ENCODE results near the gene SLC8A1. TPM values are rescaled to one million over a fixed set of nuclear protein-coding genes. Genes with fewer than 3 reads are reported as not detected.
A peak's percentile ranks its signal among the peaks of the same experiment; 100 is the strongest.

SLC8A1 gene
- total RNA-seq, 2 donors from 2014 or later, result 0.66 to 7.8 TPM

DNA sequence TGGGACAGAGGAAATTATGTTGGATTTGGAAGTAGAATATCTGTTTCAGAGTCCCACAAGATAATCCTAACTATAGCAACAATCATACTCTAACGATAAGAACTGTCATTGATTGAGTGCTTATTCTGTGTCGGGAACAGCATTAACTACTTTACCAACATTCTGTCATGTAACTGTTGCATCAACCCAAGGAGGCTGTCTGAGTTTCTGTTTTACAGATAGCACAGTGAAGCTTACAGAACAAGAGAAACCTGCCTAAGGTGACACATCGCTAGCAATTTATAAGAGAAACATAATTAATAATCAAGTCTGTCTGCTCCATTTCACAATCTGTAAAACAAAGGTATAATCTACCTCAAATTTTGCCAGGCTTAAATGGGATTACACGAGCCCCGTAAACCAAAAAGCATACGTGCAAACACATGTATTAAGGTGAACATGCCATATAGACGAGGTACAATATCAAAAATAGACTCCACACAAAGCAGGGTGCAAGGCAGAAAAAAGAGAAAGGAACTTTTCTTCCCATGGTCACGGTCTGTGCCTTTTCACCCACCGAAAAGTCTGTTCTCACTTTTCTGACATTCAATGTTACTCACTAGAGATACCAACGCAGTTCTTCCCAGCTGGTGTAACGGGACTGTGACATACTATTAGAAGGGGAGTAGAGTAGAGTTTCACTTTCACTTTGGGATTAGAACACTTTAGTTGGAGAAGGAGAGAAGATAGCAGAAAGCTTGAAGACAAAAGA is 37.2 kb upstream of the SLC8A1 start:
- no peak for TF ChIP-seq POLR2A (IDR thresholded peaks at IDR 0.05)
- TF ChIP-seq, protein P1, sequence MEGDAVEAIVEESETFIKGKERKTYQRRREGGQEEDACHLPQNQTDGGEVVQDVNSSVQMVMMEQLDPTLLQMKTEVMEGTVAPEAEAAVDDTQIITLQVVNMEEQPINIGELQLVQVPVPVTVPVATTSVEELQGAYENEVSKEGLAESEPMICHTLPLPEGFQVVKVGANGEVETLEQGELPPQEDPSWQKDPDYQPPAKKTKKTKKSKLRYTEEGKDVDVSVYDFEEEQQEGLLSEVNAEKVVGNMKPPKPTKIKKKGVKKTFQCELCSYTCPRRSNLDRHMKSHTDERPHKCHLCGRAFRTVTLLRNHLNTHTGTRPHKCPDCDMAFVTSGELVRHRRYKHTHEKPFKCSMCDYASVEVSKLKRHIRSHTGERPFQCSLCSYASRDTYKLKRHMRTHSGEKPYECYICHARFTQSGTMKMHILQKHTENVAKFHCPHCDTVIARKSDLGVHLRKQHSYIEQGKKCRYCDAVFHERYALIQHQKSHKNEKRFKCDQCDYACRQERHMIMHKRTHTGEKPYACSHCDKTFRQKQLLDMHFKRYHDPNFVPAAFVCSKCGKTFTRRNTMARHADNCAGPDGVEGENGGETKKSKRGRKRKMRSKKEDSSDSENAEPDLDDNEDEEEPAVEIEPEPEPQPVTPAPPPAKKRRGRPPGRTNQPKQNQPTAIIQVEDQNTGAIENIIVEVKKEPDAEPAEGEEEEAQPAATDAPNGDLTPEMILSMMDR (IDR thresholded peaks at IDR 0.05), result no peak
- no peak overlapping the region for H3K4me3 ChIP-seq
- no peaks in the 10 kb centered on the region for H3K27me3 ChIP-seq
- 45 to 63% methylated on average over 11 of the region's 11 CpGs for WGBS, 2 donors
- intact Hi-C loops (cut with DNase I), result no loop called here
- DNase-seq, result no peak
- peaks cover 16% of the 10 kb centered on the region for H3K4me1 ChIP-seq
- H3K36me3 ChIP-seq (replicated peaks in 1 of 2; ENCODE audit: insufficient read depth in 1 of 2, low read depth in 2 of 2), result no peaks in the 10 kb centered on the region
- ATAC-seq, result no peak
- H3K27ac ChIP-seq, result no peak overlapping the region
- no peaks in the 10 kb centered on the region for H3K9me3 ChIP-seq

DNA sequence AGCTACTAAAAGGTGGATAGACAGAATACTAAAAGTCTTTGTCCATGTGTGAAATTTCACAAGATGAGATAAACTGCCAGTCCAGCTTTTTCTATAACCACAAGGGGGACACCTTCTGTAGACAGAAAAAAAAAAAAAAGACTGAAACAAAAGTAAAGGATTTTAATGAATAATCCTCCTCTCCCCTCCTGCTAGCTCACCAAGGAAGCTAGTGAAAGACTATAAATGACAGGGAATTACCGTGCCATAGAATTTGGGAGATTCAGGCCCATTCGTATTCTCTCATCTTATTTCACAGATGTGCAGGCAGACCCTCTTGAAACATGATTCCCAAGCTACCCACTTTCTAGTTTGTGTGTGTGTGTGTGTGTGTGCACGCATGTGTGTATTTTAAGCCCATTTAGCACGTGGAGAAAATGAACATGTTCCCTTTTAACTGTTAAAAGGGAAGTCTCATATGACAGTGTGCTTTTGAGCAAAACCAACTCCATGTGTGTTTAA is 36.3 kb upstream of the SLC8A1 start:
- intact Hi-C loops (cut with DNase I), result no loop called here
- TF ChIP-seq, protein P1 (IDR thresholded peaks at IDR 0.05), result peak in 6 of 7 experiments; percentile 22 to 38 (median 26)
- no peak for TF ChIP-seq POLR2A (IDR thresholded peaks at IDR 0.05)
- H3K4me1 ChIP-seq, result peaks cover 16% of the 10 kb centered on the region
- H3K36me3 ChIP-seq (replicated peaks in 1 of 2; ENCODE audit: insufficient read depth in 1 of 2, low read depth in 2 of 2), result no peaks in the 10 kb centered on the region
- no peaks in the 10 kb centered on the region for H3K27me3 ChIP-seq
- ATAC-seq (no peak), DNase-seq (no peak)
- 22 to 28% methylated on average over 4 of the region's 4 CpGs for WGBS, 2 donors
- no peaks in the 10 kb centered on the region for H3K9me3 ChIP-seq
- no peak overlapping the region for H3K4me3 ChIP-seq
- peak overlapping the region in 1 of 4 donors; percentile 27 for H3K27ac ChIP-seq

DNA sequence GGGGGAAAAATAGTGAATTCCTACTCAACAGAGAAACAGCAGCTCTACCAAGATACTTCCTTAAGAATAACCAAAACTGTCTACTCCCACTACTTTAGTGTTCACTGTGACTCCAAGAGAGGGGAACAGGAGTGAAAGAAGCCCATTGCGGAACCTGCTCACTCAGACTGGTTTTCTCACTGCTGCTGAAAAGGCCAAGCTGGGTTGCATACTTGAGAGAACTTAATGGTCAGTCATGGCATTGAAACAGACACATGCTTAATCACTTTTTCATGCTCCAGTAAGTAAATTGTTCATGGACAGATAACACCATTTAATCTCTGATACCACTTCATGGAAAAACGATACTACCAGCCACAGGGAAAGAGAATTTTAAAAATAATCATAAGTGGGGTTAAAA is 35.7 kb upstream of the SLC8A1 start:
- no peak for ATAC-seq
- DNase-seq, result peak in 1 of 4 donors; percentile 49
- Histone ChIP-seq H3K4me1 (peaks cover 16% of the 10 kb centered on the region), H3K9me3 (no peaks in the 10 kb centered on the region), H3K27me3 (no peaks in the 10 kb centered on the region), H3K36me3 (replicated peaks in 1 of 2; ENCODE audit: insufficient read depth in 1 of 2, low read depth in 2 of 2) (no peaks in the 10 kb centered on the region), H3K4me3 (no peak overlapping the region), H3K27ac (peak overlapping the region in 1 of 4 donors; percentile 27)
- TF ChIP-seq, protein P1 (IDR thresholded peaks at IDR 0.05), result no peak
- no peak for TF ChIP-seq POLR2A (IDR thresholded peaks at IDR 0.05)
- intact Hi-C loops (cut with DNase I), result no loop called here
- WGBS, 2 donors, result 34 to 46% methylated on average over 2 of the region's 2 CpGs

DNA sequence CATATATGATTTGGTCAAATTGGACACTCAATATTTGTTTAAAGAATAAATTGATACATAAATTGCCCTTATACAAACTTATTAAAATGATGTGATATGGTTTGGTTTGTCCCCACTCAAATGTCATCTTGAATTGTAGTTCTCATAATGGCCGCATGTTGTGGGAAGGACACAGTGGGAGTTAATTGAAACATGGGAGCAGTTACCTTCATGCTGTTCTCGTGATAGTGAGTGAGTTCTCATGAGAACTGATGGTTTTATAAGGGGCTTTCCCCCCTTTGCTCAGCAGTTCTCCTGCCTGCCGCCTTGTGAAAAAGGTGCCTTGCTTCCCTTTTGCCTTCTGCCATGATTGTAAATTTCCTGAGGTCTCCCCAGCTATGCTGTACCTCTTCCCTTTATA is 34.0 kb upstream of the SLC8A1 start:
- no peaks in the 10 kb centered on the region for H3K27me3 ChIP-seq
- intact Hi-C loops (cut with DNase I), result no loop called here

More for the DNA sequence above, 34.0 kb upstream of the SLC8A1 start:
- H3K9me3 ChIP-seq, result no peaks in the 10 kb centered on the region
- DNase-seq (no peak), ATAC-seq (no peak)
- no peak overlapping the region for H3K4me3 ChIP-seq
- no peaks in the 10 kb centered on the region for H3K36me3 ChIP-seq (replicated peaks in 1 of 2; ENCODE audit: insufficient read depth in 1 of 2, low read depth in 2 of 2)
- WGBS, 2 donors, result 65 to 67% methylated on average over 3 of the region's 3 CpGs
- peaks cover 16% of the 10 kb centered on the region for H3K4me1 ChIP-seq
- H3K27ac ChIP-seq, result no peak overlapping the region
- TF ChIP-seq, protein P1 (IDR thresholded peaks at IDR 0.05), result no peak
- no peak for TF ChIP-seq POLR2A (IDR thresholded peaks at IDR 0.05)
